ENCODE data around the gene IER2. TPM values are rescaled to one million over a fixed set of nuclear protein-coding genes. Genes with fewer than 3 reads are reported as not detected.

Gene IER2
- total RNA-seq, 1 donor from 2014 or later, result 148 TPM

GRCh38 chr19:13154911-13155471 is 4.8 kb downstream of the IER2 start:
- DNase-seq (ENCODE audit: extremely low spot score, unreplicated experiment), result no peak
- Mint-ChIP-seq H3K36me3 (ENCODE audit: unreplicated experiment) (peaks cover 9% of the 10 kb centered on the region), H3K4me3 (ENCODE audit: unreplicated experiment) (peak overlapping the region; percentile 99), H3K4me1 (ENCODE audit: unreplicated experiment) (peaks cover 20% of the 10 kb centered on the region), H3K27me3 (ENCODE audit: unreplicated experiment) (no peaks in the 10 kb centered on the region), H3K27ac (ENCODE audit: unreplicated experiment) (peak overlapping the region; percentile 93), H3K9me3 (ENCODE audit: unreplicated experiment) (no peaks in the 10 kb centered on the region)
- peak; percentile 19 for TF ChIP-seq CTCF (IDR thresholded peaks at IDR 0.05)

- no peaks in the 10 kb centered on the region for H3K27me3 Mint-ChIP-seq (ENCODE audit: unreplicated experiment)
- H3K9me3 Mint-ChIP-seq (ENCODE audit: unreplicated experiment), result no peaks in the 10 kb centered on the region
- H3K4me3 Mint-ChIP-seq (ENCODE audit: unreplicated experiment), result peak overlapping the region; percentile 99
- H3K36me3 Mint-ChIP-seq (ENCODE audit: unreplicated experiment), result peaks cover 9% of the 10 kb centered on the region
- peaks cover 20% of the 10 kb centered on the region for H3K4me1 Mint-ChIP-seq (ENCODE audit: unreplicated experiment)
- H3K27ac Mint-ChIP-seq (ENCODE audit: unreplicated experiment), result peak overlapping the region; percentile 93
- no peak for TF ChIP-seq CTCF (IDR thresholded peaks at IDR 0.05)
- peak; percentile 92 for DNase-seq (ENCODE audit: extremely low spot score, unreplicated experiment)
These were observed 5.5 kb downstream of the IER2 start for GRCh38 chr19:13155472-13156359.

- H3K4me3 Mint-ChIP-seq (ENCODE audit: unreplicated experiment), result no peak overlapping the region
- peaks cover 2% of the 10 kb centered on the region for H3K36me3 Mint-ChIP-seq (ENCODE audit: unreplicated experiment)
- H3K27me3 Mint-ChIP-seq (ENCODE audit: unreplicated experiment), result no peaks in the 10 kb centered on the region
- no peak overlapping the region for H3K27ac Mint-ChIP-seq (ENCODE audit: unreplicated experiment)
- TF ChIP-seq CTCF (IDR thresholded peaks at IDR 0.05), result no peak
- no peak for DNase-seq (ENCODE audit: extremely low spot score, unreplicated experiment)
- H3K4me1 Mint-ChIP-seq (ENCODE audit: unreplicated experiment), result peaks cover 43% of the 10 kb centered on the region
- no peaks in the 10 kb centered on the region for H3K9me3 Mint-ChIP-seq (ENCODE audit: unreplicated experiment)
These were observed 9.5 kb downstream of the IER2 start for GRCh38 chr19:13159713-13160112.

GRCh38 chr19:13160557-13160956 is 10.3 kb downstream of the IER2 start:
- DNase-seq (ENCODE audit: extremely low spot score, unreplicated experiment), result no peak
- H3K4me1 Mint-ChIP-seq (ENCODE audit: unreplicated experiment), result peaks cover 46% of the 10 kb centered on the region

More at GRCh38 chr19:13160557-13160956, 10.3 kb downstream of the IER2 start:
- Mint-ChIP-seq H3K36me3 (ENCODE audit: unreplicated experiment) (no peaks in the 10 kb centered on the region), H3K27me3 (ENCODE audit: unreplicated experiment) (no peaks in the 10 kb centered on the region), H3K9me3 (ENCODE audit: unreplicated experiment) (no peaks in the 10 kb centered on the region), H3K4me3 (ENCODE audit: unreplicated experiment) (no peak overlapping the region), H3K27ac (ENCODE audit: unreplicated experiment) (no peak overlapping the region)
- TF ChIP-seq CTCF (IDR thresholded peaks at IDR 0.05), result no peak

Data from osteocyte (in vitro differentiated cells).